GM19238 (cell line): ENCODE measurements around the gene SARDH.
"Not testable (repeated sequence)": the region's sequence is repeated elsewhere in the genome, so short reads cannot be mapped to it uniquely, and the experiment has no call there.

ENCODE experiments used
- DNase-seq: peaks from one replicate; pipeline ENCODE4 v3.0.0; 2011; ENCODE audit warnings: low spot score; ENCODE audit not compliant: insufficient read length

The SARDH gene

GRCh38 chr9:133686642-133687575, 51.2 kb downstream of the SARDH start:
- no peak for DNase-seq

- no peak for DNase-seq
Measured at GRCh38 chr9:133685653-133686609, 52.2 kb downstream of the SARDH start.

- DNase-seq, result no peak
Measured at GRCh38 chr9:133684936-133685361, 53.2 kb downstream of the SARDH start.

- DNase-seq, result no peak
Measured at GRCh38 chr9:133684121-133684935, 53.8 kb downstream of the SARDH start.

GRCh38 chr9:133683586-133684120, 54.5 kb downstream of the SARDH start:
- no peak for DNase-seq

- no peak for DNase-seq
Measured at GRCh38 chr9:133682818-133683585, 55.1 kb downstream of the SARDH start.

- DNase-seq, result no peak
Measured at GRCh38 chr9:133681658-133682306, 56.4 kb downstream of the SARDH start.

GRCh38 chr9:133680976-133681657, 57.0 kb downstream of the SARDH start:
- no peak for DNase-seq

- DNase-seq, result no peak
Measured at GRCh38 chr9:133680250-133680975, 57.7 kb downstream of the SARDH start.

GRCh38 chr9:133679466-133680061, 58.6 kb downstream of the SARDH start:
- no peak for DNase-seq

GRCh38 chr9:133679056-133679455, 59.1 kb downstream of the SARDH start:
- no peak for DNase-seq

GRCh38 chr9:133677126-133678010, 60.8 kb downstream of the SARDH start:
- DNase-seq, result no peak

GRCh38 chr9:133676450-133676849, 61.7 kb downstream of the SARDH start:
- no peak for DNase-seq

- DNase-seq, result not testable (repeated sequence)
Measured at GRCh38 chr9:133675796-133676195, 62.4 kb downstream of the SARDH start.

- no peak for DNase-seq
Measured at GRCh38 chr9:133674091-133674490, 64.1 kb downstream of the SARDH start.

- no peak for DNase-seq
Measured at GRCh38 chr9:133673258-133673655, 64.9 kb downstream of the SARDH start.
